HG02759 (cell line): ENCODE measurements around the gene PRPF6.
"Not testable (repeated sequence)": the region's sequence is repeated elsewhere in the genome, so short reads cannot be mapped to it uniquely, and the experiment has no call there.

Experiments
- ATAC-seq: cut with Tn5 transposase; IDR thresholded peaks from one replicate; pipeline ENCODE4 v1.9.1; 2021; ENCODE audit warnings: mild to moderate bottlenecking, moderate library complexity; ENCODE audit not compliant: unreplicated experiment

PRPF6 gene

GRCh38 chr20:63973160-63973479 is 7.8 kb upstream of the PRPF6 start:
- no peak for ATAC-seq

GRCh38 chr20:63973636-63974401 is 7.1 kb upstream of the PRPF6 start:
- no peak for ATAC-seq

GRCh38 chr20:63974402-63975200 is 6.3 kb upstream of the PRPF6 start:
- no peak for ATAC-seq

GRCh38 chr20:63976511-63976910 is 4.4 kb upstream of the PRPF6 start:
- not testable (repeated sequence) for ATAC-seq

GRCh38 chr20:63976980-63977738 is 3.8 kb upstream of the PRPF6 start:
- no peak for ATAC-seq

GRCh38 chr20:63977739-63978276 is 3.1 kb upstream of the PRPF6 start:
- no peak for ATAC-seq

GRCh38 chr20:63978319-63979228 is 2.4 kb upstream of the PRPF6 start:
- ATAC-seq, result peak; percentile 38

GRCh38 chr20:63979229-63979556 is 1.7 kb upstream of the PRPF6 start:
- no peak for ATAC-seq

- ATAC-seq, result peak; percentile 39
These were observed 1.2 kb upstream of the PRPF6 start, which contains the start of gene SAMD10 for GRCh38 chr20:63979557-63980316. Gene SAMD10 (minus strand): TSS chr20:63979642. CDS start chr20:63979467, 175 bp downstream.

GRCh38 chr20:63980317-63980805 is 571 bp upstream of the PRPF6 start:
- peak; percentile 7 for ATAC-seq

GRCh38 chr20:63982937-63983336 is 2.0 kb downstream of the PRPF6 start:
- no peak for ATAC-seq

GRCh38 chr20:64000906-64001305 is 20.0 kb downstream of the PRPF6 start:
- ATAC-seq, result no peak

GRCh38 chr20:64001607-64002011 is 20.7 kb downstream of the PRPF6 start:
- ATAC-seq, result no peak

GRCh38 chr20:64003960-64004725 is 23.2 kb downstream of the PRPF6 start:
- ATAC-seq, result no peak

- no peak for ATAC-seq
These were observed 24.5 kb downstream of the PRPF6 start for GRCh38 chr20:64005394-64005793.

GRCh38 chr20:64006490-64006889 is 25.6 kb downstream of the PRPF6 start:
- ATAC-seq, result no peak

- no peak for ATAC-seq
These were observed 26.0 kb downstream of the PRPF6 start for GRCh38 chr20:64006902-64007301.

- ATAC-seq, result no peak
These were observed 29.0 kb downstream of the PRPF6 start for GRCh38 chr20:64009811-64010387.
